Hematopoietic multipotent progenitor cell treated with erythropoietin and hydrocortisone succinate and interleukin-3 and kit ligand, for 6 days (in vitro differentiated cells): ENCODE data around the gene CSRP3.
"Not testable (repeated sequence)": the region's sequence is repeated elsewhere in the genome, so short reads cannot be mapped to it uniquely, and the experiment has no call there.

ENCODE experiments used
- DNase-seq: peaks from one replicate; pipeline ENCODE4 v3.0.0-alpha.2; 2015

Gene CSRP3

DNA sequence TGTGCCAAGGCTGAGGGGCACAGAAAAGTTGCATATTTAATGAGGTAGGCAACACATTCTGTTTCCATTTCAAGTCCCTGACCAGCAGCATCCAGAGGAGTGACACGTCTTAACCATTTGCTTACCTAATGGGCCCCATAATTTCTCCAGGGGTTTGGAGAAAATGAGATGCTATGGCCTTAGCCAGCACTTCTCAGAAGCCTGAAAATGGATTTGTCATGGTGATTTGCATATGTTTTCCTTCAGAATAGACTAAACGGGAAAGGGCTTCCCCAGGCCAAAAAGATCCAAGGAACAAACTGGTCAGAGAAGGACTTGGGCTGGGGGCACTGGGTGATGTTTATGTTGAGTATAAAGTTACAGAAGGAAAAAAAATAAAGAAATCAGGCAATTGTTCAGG is 16.7 kb downstream of the CSRP3 start:
- no peak for DNase-seq

DNA sequence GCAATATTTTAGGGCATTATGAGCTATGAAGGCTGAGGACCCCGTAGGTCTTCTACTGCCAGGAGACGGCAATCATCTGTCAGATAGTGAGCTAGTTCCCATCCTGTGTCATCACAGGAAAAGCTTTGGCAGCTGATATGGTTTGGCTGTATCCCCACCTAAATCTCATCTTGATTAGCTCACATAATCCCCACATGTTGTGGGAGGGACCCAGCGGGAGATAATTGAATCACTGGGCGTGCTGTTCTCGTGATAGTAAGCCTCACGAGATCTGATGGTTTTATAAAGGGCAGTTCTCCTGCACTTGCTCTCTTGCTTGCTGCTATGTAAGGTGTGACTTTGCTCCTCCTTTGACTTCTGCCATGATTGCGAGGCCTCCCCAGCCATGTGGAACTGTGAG is 18.1 kb downstream of the CSRP3 start:
- DNase-seq = peak; percentile 35

DNA sequence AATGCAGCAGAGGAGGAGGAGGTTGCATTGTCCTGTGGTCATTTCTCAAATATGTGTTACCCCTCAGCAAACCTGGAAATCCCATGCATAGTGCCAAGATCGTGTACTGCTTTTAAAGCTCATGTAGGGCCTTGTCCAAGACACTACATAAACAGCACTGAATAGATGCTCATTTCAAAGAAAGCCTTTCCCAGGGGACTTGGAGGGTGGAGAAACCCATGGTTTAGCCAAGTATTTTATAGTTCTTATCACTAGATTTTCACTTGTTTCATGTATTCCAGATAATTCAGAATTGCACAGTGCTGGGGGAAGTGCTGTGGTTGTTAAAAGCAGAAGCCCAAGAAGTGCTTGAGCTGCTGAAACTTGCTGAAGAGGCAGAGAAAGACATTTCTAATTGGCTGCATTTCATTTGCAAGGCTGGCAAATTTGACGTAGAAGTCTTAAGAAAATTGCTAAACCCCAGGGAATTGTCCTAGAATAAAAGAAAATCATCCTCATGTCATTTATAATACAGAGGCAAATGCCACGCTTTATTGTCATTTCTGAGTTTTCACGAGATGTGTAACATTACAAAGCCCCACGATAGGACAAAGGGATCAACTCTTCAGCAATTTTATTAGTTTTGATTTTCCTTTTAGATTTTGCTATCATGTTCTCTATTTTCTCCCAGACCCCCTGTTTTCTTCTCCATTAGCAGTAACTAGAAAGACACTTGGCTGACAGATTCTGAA is 20.1 kb downstream of the CSRP3 start:
- DNase-seq = peak; percentile 58

DNA sequence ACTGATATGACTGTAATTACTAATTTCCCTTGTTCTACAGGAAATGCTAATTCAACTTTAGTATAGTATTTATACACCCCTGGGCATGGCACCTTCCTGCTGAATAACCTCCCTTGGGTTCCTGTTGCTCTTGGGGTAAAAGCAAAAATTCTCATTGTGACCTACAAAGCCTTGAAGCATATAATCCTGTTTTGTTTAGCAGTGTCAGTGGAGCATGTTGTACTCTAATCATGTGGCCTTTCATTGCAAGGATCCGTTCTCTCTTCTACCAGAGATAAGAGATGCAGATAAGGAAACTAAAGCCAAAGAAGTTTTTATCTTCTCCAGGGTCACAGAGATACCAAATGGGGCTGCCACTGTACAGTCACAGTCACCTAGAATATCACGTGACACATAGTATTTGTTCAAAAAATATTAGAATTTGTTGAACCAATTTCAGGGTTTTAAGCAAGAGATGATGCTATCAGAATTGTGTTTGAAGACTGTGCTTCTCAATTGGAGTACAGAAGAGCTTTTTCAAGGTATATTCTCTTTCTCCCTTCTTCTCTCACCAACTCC is 25.1 kb downstream of the CSRP3 start:
- peak; percentile 42 for DNase-seq

DNA sequence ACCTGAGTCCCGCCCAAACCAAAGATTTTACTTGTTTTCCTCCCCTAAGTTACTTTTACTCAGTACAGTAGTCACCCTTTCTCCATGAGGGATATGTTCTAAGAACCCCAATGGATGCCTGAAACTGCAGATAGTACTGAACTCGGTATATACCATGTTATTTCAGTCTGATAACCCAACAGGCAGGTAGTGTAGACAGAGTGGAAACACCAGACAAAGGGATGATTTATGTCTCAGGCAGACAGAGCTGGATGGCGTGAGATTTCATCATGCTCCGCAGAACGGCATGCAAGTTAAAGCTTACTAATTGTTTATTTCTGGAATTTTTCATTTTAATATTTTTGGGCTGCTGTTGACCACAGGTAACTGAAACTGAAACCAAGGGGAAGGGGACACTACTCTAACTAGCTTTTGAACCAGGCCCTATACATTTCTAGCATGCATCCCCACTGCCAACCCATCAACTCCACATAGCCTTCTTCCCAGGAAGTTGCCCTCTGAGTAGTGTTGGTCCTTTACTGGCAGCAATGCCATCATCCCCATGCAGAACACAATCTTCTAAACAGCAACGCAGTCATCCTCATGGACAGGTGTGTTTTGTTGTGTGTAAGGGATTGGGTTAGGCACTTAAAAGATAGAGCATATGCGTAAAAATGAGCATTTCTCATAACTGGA is 27.7 kb downstream of the CSRP3 start:
- no peak for DNase-seq

DNA sequence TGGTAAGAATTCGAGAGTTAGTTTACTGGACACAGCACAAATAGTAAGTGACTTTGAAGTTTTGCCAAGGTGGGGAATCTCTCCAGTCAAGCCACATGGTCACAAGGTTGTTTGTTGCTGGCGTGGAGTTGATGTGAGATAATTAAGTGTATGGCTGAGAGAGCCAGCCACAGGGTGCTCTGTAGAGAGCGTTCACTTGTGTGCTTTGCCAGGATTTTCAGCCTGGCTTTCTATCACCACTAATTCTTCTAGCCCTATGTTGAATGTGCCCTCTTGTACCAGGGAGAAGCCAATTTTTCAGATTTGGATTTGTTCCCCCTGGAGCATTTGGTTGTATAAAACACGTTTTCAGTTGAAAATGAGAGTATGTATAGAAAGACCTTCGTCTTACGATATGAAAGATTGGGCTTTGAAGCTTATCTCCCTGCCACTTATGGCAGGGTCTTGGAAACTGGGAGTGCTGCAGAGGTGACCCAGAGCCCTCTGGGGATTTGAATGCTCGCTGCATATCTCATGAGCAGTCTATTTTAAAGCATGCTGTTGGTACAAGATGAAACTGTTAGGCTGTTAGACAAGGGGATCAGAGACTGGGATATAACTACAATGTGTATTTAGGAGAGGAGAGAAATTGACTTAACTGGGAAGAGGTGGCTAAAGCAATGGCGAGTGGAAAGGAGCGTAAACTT is 28.6 kb downstream of the CSRP3 start:
- DNase-seq = no peak

DNA sequence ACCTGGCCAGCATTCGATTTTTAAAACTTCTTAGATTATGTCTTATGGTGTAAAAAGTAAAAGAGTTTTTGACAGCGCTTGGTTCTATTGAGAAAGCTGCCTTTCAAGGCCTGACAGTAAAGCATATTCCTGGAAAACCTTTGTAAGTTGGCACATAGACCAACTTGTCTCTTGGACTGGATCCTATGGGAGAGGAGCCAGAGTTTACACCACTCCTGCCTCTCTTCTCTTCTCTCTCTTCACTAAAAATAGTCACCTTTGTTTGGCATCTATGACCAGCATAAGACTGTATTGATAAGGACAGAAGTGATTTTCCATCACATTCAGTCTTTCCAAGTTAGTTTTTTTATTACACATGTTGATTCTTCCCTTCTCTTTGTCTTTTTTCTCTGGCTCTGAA is 33.7 kb downstream of the CSRP3 start:
- DNase-seq = no peak

DNA sequence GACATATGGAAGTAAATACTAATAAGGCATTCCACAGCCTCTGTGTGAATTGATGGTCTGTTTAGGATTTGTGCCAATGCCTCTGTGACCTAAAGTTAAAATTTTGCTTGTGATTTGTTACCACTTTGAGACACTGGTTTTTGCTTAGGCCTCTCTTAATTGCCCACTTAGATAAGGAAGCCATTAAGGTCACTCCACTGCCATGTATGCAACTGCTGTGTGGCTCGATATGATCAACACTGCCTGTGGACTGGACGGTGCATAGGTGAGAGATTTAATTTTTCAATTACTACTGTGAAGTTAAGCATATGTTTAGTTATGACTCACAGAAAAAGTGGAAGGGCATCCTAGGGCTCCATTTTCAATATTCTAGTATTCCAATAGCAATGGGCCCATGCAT is 36.9 kb downstream of the CSRP3 start:
- DNase-seq = no peak

DNA sequence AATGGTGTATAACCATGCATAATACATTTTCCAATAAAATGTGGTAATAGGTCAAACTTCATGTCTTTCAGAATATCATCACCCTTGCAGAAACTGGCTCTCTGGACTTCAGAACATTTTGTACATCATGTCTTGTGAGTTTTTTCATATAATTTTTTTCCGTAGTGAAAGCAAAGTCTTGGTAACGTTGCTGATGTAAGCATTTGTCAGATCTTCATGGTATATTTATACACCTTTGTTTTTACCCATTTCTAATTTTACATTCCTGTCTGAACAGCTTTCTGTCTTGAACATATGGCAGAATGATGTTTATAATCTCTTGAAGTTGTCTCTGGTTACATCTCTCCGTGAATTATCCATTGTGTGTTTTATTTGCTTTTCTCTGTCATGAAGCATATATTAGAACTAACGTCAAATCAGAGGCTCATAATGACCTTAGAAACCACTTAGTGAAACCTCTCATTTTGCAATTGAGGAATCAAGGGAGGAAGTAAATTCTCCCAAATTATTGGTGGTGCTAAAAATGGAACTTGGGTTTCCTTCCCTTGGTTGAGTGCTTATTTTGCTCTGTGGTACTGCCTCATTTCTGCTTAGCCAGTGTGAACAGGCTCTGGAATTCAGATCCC is 37.4 kb downstream of the CSRP3 start:
- no peak for DNase-seq

DNA sequence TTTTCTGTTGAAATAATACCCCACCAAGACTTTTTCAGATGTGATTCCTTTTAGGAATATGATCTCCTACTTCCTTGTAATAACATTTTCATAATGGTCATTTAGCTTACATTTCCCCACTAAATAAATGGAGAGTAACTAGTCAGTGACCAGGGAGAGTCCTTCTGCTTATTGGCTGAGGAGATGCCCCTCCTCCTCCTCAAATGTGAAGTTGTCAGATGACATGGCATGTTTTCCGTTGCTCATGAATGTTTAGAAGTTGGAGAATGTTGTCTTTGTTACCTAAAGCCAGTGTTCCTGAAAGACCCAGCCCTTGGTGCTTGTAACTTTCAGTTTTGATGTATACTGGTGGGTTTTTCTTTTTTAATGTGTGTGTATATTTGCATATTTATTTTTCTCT is 38.2 kb downstream of the CSRP3 start:
- DNase-seq = peak; percentile 12

DNA sequence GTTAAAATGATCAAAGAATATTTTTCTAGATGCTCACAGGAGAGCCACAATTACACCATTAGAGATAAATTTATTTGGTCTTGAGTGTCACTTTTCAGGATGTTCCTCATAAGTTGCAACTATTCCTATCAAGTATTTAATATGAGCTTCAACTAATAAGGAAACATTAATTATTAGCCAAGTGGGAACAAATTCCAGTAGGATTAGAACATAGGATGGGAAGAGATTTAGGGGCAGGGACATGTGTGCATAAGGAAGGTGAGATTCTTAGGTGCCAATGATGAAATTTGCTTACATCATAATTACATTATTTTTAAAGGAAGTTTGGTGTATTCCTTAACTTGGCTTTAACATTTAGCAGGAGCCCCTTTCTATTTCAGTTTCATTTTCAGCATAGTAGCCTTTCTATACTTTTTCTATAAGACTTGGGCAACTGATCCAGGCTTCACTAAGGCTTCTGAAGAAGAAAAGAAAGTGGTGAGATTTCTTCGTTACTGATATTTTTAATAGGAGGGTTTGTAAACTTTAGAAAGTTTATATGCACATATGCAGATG is 38.8 kb downstream of the CSRP3 start:
- DNase-seq = no peak

DNA sequence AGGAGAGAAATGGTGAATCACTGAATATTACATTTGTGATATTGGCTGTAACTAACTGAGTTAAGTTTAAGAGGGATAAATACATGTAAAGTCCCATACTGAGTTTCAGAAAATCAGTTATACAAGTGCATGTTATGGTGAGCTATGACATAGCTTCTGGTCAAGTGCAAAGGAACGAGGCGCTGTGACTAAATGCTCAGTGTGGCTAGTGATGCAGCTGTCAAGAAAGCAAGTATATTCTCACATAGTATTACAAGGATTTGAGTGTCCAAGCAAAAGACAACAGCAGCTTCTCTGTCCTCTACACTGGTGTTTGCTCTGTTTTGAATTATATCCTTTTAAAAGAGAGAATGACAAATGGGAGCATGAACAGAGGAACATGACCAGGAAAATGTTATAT is 40.1 kb downstream of the CSRP3 start:
- no peak for DNase-seq

DNA sequence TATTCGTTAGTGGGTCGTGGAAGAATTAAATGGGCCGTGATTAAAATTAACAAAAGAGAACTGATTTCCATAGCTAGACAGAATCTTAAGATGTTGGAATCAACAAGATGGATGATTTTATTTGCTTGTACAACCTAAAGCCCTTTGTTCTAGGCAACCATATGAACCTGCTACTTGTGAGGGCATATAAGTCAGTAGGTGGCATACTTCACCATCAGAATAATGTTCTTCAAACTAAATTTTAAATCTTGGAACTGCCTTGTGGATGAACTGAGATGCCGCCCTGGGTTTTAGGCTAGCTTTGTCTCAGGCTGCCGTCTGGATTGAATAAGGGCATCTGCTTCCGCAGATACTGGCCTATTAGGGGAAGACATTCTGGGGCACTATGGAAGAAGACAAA is 40.9 kb downstream of the CSRP3 start:
- DNase-seq = peak; percentile 49

DNA sequence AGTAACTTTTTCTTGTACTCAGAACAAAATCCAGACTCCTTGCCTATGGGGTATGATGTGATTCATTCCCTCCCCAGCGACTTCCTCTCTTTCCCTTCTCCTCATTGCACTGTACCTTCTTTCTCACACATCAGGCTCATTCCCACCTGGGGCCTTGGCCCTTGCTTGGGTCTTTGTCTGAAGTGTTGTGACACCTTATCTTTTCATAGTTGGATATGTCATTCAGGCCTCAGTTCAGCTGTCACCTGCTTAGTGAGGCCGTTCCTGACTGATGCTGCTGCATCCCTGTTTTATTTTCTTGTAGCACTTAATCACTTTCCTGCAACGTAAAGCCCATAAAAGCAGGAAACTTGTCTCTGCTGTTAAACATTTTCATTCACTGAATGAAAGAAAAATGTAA is 44.9 kb downstream of the CSRP3 start:
- no peak for DNase-seq

DNA sequence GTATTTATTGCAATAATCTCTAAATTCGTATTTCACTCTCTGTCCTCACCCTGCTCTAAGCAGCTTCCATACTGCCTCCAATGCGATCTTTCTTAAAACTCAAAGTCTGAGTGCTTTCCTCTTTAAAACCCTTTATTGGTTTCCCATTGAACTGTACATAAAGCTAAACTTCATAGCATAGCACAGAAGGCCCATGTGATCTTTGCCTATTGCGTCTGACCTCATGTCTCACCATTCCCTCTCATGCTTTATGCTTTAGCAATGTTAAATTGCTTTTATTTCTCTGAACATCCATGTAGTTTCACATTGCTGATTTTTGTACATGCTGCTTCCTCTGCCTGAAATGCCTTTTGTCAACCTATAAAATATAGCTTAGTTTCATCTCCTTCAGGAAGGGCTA is 56.5 kb downstream of the CSRP3 start:
- DNase-seq = no peak

DNA sequence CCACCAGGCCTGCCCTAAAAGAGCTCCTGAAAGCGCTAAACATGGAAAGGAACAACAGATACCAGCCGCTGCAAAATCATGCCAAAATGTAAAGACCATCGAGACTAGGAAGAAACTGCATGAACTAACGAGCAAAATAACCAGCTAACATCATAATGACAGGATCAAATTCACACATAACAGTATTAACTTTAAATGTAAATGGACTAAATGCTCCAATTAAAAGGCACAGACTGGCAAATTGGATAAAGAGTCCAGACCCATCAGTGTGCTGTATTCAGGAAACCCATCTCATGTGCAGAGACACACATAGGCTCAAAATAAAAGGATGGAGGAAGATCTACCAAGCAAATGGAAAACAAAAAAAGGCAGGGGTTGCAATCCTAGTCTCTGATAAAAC is 64.9 kb downstream of the CSRP3 start:
- DNase-seq = not testable (repeated sequence)

DNA sequence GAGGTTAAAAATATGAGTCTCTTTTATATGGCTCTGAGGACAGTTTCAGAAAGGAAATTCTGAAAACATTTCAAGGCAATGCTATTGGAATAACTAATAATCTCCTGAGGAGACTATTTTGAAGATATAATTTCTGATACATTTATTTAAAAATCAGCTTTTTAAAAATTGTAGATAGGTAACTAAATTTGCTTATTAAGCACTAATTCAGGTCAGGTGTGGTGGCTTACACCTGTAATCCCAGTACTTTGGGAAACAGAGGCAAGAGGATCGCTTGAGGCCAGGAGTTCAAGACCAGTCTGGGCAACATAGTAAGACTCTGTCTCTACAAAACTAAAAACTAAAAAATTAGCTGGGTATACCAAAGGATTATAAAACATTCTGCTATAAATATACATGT is 67.8 kb downstream of the CSRP3 start:
- DNase-seq = no peak
